IPS-18a (cell line): ENCODE data around the gene PMEPA1.

ENCODE experiments used
- H3K27ac ChIP-seq: one replicate; pipeline ENCODE4 v1.5.1; 2013; ENCODE audit warnings: low read length
- H3K27me3 ChIP-seq: one replicate; pipeline ENCODE4 v1.6.1; 2013; ENCODE audit warnings: mild to moderate bottlenecking, low read length; ENCODE audit not compliant: control insufficient read depth, insufficient read depth
- H3K36me3 ChIP-seq: one replicate; pipeline ENCODE4 v1.6.1; 2013; ENCODE audit warnings: low read depth, low read length; ENCODE audit not compliant: control insufficient read depth
- H3K4me1 ChIP-seq: one replicate; pipeline ENCODE4 v1.6.1; 2013; ENCODE audit warnings: low read depth, low read length; ENCODE audit not compliant: control insufficient read depth
- H3K4me3 ChIP-seq: one replicate; pipeline ENCODE4 v1.5.1; 2013; ENCODE audit warnings: low read length
- H3K9ac ChIP-seq: one replicate; pipeline ENCODE4 v1.6.1; 2013; ENCODE audit warnings: mild to moderate bottlenecking, low read length, moderate library complexity
- H3K9me3 ChIP-seq: one replicate; pipeline ENCODE4 v1.6.1; 2013; ENCODE audit warnings: low read depth, low read length; ENCODE audit not compliant: control insufficient read depth

PMEPA1 gene

DNA sequence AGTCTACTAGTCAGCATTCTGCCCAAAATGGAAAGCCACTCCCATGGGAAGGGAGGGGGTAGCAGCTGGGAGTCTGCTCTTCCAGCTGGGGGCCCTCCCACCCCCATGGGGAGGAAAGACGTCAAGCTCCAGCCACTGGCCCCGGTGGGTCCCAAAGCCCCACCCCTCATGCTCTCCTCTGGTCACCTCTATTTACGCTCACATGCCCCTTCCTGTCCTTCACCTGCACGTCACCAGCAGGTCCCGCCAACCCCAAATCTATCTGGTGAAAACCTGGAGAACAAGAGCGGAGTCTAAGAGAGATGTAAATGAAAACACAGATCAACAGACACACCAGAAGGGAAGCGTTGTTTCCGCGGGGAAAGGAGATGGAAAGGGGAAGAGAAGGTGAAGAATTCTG is 59.5 kb downstream of the PMEPA1 start:
- Histone ChIP-seq H3K4me1 (peaks cover 7% of the 10 kb centered on the region), H3K36me3 (no peaks in the 10 kb centered on the region), H3K4me3 (no peak overlapping the region), H3K27me3 (no peaks in the 10 kb centered on the region), H3K9me3 (no peaks in the 10 kb centered on the region), H3K27ac (no peak overlapping the region), H3K9ac (no peak overlapping the region)

GRCh38 chr20:57649617-57650015 is 60.2 kb downstream of the PMEPA1 start:
- Histone ChIP-seq H3K4me3 (no peak overlapping the region), H3K27me3 (no peaks in the 10 kb centered on the region), H3K9me3 (no peaks in the 10 kb centered on the region)

DNA sequence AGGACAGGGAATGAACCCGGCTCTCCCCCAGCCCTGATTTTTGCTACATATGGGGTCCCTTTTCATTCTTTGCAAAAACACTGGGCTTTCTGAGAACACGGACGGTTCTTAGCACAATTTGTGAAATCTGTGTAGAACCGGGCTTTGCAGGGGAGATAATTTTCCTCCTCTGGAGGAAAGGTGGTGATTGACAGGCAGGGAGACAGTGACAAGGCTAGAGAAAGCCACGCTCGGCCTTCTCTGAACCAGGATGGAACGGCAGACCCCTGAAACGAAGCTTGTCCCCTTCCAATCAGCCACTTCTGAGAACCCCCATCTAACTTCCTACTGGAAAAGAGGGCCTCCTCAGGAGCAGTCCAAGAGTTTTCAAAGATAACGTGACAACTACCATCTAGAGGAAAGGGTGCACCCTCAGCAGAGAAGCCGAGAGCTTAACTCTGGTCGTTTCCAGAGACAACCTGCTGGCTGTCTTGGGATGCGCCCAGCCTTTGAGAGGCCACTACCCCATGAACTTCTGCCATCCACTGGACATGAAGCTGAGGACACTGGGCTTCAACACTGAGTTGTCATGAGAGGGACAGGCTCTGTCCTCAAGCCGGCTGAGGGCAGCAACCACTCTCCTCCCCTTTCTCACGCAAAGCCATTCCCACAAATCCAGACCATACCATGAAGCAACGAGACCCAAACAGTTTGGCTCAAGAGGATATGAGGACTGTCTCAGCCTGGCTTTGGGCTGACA is 60.8 kb downstream of the PMEPA1 start:
- Histone ChIP-seq H3K4me1 (no peaks in the 10 kb centered on the region), H3K9ac (no peak overlapping the region), H3K4me3 (no peak overlapping the region), H3K27ac (no peak overlapping the region), H3K27me3 (no peaks in the 10 kb centered on the region), H3K36me3 (no peaks in the 10 kb centered on the region), H3K9me3 (peaks cover 2% of the 10 kb centered on the region)

More at GRCh38 chr20:57649617-57650015, 60.2 kb downstream of the PMEPA1 start:
- Histone ChIP-seq H3K27ac (no peak overlapping the region), H3K4me1 (peaks cover 3% of the 10 kb centered on the region), H3K9ac (no peak overlapping the region), H3K36me3 (no peaks in the 10 kb centered on the region)

- Histone ChIP-seq H3K27me3 (no peaks in the 10 kb centered on the region), H3K9me3 (peaks cover 2% of the 10 kb centered on the region), H3K9ac (no peak overlapping the region), H3K4me3 (no peak overlapping the region), H3K27ac (no peak overlapping the region), H3K4me1 (no peaks in the 10 kb centered on the region), H3K36me3 (no peaks in the 10 kb centered on the region)
Measured at GRCh38 chr20:57647933-57648785, 61.7 kb downstream of the PMEPA1 start.

DNA sequence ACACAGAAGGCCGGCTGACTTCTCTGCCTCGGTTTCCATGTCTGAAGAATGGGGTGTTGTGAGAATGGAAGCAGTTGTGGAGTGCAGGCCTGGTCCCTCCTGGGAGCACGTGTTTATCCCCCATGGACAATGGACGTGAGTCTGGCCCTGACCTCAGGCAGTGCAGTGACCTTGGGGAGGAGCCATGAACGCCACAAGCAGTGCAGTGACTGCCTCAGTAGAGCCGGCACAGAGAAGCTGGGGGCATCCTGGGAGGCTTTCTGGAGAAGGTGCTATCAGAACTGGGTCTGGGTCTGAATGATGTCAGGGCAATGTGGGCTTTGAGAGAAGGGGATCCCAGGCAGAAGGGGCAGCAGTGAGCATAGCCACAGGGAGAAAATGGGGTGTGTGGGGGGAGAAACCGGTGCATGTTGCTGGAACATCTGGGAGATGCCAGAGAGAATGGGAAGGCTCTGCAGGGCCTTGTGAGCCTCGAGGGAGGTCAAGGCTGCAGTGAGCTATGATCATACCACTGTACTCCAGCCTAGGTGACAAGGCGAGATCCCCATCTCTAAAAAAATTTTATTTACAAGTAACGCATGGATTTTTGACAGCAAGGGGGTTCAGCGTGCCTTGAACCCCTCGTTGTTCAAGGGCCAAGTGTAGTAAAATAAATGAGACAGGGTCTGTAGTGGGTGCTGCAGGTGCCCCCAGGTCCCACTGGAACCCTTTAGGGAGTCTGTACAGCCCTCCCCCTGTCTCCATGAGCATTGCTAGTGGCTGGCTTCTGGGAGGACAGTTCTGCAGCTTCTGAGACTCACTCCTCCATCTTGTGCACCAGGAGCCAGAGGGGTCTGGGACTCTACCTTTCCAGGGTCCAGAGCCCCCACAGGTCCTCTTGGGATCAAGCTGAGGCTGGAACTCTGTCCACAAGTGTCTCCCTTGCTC is 62.5 kb downstream of the PMEPA1 start:
- no peaks in the 10 kb centered on the region for H3K27me3 ChIP-seq
- no peaks in the 10 kb centered on the region for H3K4me1 ChIP-seq
- H3K36me3 ChIP-seq: no peaks in the 10 kb centered on the region
- H3K4me3 ChIP-seq: no peak overlapping the region
- peaks cover 2% of the 10 kb centered on the region for H3K9me3 ChIP-seq
- H3K9ac ChIP-seq: no peak overlapping the region
- no peak overlapping the region for H3K27ac ChIP-seq

- H3K9me3 ChIP-seq: no peaks in the 10 kb centered on the region
- no peak overlapping the region for H3K9ac ChIP-seq
- H3K36me3 ChIP-seq: no peaks in the 10 kb centered on the region
- H3K4me1 ChIP-seq: no peaks in the 10 kb centered on the region
- no peaks in the 10 kb centered on the region for H3K27me3 ChIP-seq
- H3K4me3 ChIP-seq: no peak overlapping the region
- H3K27ac ChIP-seq: no peak overlapping the region
Measured at GRCh38 chr20:57638895-57639236, 70.9 kb downstream of the PMEPA1 start.

GRCh38 chr20:57638173-57638894 is 71.5 kb downstream of the PMEPA1 start:
- H3K27me3 ChIP-seq: no peaks in the 10 kb centered on the region

DNA sequence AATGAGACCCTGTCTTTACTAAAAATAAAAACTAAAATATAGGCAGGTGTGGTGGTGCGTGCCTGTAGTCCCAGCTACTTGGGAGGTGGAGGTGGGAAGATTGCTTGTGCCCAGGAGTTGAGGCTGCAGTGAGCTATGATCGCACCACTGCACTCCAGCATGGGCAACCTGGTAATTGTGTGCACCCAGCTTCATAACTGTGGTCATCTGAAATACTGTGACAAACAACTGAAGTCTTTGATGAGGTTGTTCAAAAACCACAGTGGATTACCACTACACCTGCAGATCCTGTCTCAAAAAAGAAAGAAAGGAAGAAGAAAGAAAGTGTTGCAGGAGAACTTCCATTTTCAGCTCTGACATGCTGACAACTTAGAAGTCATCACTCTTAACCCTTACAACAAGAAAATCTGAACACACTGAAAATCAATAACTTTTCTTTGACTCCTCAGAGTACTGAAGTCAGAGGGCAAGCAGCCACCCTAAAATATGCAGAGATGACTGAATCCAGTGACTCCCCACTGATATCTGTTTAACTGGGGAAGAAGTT is 75.8 kb downstream of the PMEPA1 start:
- Histone ChIP-seq H3K4me3 (no peak overlapping the region), H3K4me1 (no peaks in the 10 kb centered on the region), H3K27me3 (no peaks in the 10 kb centered on the region), H3K9ac (no peak overlapping the region), H3K36me3 (no peaks in the 10 kb centered on the region), H3K27ac (no peak overlapping the region), H3K9me3 (no peaks in the 10 kb centered on the region)

More at GRCh38 chr20:57638173-57638894, 71.5 kb downstream of the PMEPA1 start:
- Histone ChIP-seq H3K4me1 (no peaks in the 10 kb centered on the region), H3K4me3 (no peak overlapping the region), H3K36me3 (no peaks in the 10 kb centered on the region), H3K9ac (no peak overlapping the region), H3K27ac (no peak overlapping the region), H3K9me3 (no peaks in the 10 kb centered on the region)

GRCh38 chr20:57632286-57632685 is 77.5 kb downstream of the PMEPA1 start:
- Histone ChIP-seq H3K4me3 (no peak overlapping the region), H3K27me3 (no peaks in the 10 kb centered on the region)

DNA sequence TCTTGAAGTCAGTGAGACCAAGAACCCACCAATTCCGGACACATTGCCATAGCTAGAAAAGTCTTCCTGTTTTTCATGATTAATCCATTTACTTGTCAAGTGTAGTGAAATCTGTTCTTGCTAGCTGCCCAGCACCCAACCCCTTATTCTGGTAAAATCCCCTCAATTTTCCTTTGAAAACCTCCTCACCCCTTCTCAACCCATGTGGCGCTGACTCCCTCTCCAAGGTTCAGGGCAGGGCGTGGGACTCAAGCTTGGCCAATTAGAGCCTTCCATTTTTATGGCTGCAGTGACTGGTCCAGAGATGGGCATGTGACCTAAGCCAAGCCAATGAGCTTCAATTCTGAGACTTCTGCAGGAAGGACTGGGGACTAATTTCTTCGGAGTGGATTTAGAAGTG is 79.8 kb downstream of the PMEPA1 start:
- no peak overlapping the region for H3K9ac ChIP-seq
- no peaks in the 10 kb centered on the region for H3K27me3 ChIP-seq
- H3K36me3 ChIP-seq: no peaks in the 10 kb centered on the region
- no peaks in the 10 kb centered on the region for H3K9me3 ChIP-seq
- H3K27ac ChIP-seq: no peak overlapping the region
- H3K4me1 ChIP-seq: peaks cover 4% of the 10 kb centered on the region
- no peak overlapping the region for H3K4me3 ChIP-seq

More at GRCh38 chr20:57632286-57632685, 77.5 kb downstream of the PMEPA1 start:
- Histone ChIP-seq H3K27ac (no peak overlapping the region), H3K36me3 (no peaks in the 10 kb centered on the region), H3K4me1 (no peaks in the 10 kb centered on the region), H3K9ac (no peak overlapping the region), H3K9me3 (no peaks in the 10 kb centered on the region)
